Transverse colon (tissue), 3 donors: ENCODE results near the gene ZNF423.

ENCODE experiments used
- POLR2A ChIP-seq: fragments of 450-650 bp; IDR thresholded peaks from one replicate; pipeline ENCODE4 v1.6.1; 2016; ENCODE audit warnings: antibody characterized with exemption, mild to moderate bottlenecking, moderate library complexity
- POLR2AphosphoS5 ChIP-seq, 3 donors: sonication (generic); formaldehyde crosslinking; IDR thresholded peaks; one replicate each; pipeline ENCODE4 v1.6.1; 2016; ENCODE audit warnings: antibody characterized with exemption in 3 of 3

DNA sequence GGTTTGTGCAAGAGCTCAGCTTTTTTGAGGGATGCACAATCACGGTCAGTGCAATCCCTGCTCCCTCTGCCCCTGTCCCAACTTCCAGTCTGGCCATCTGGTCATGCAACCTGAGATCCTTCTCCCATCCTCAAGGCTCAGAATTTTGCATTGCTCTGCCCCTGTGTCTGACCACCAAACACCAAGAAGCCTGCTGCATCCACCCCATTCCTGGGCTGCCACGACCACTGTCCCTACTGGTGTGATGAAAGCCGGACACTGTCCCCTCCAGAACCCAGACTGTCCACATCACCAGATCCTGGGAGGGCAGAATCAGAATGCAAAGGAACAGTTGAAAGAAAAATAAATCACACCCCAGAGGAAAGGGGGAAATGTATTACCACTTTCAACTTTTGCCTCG is 251.3 kb downstream of the ZNF423 start:
- TF ChIP-seq POLR2AphosphoS5 (IDR thresholded peaks at IDR 0.05) (no peak), POLR2A (no peak)
